Adrenal gland (tissue), 12 donors: ENCODE measurements around the gene RNF20. TPM values are rescaled to one million over a fixed set of nuclear protein-coding genes. Genes with fewer than 3 reads are reported as not detected.

Experiments used
- DNase-seq, 7 donors: peaks; one replicate each; pipeline ENCODE4 v3.0.0-alpha.2; 2019 to 2020
- H3K27ac ChIP-seq, 5 donors: fragments of 200-600 bp; sonication (generic) in 4 of 5; 1 replicate in 3 of 5; 2 replicates in 2 of 5; pipeline versions ENCODE4 v1.5.1 to v1.8.0; 2016 to 2020; ENCODE audit warnings: mild to moderate bottlenecking in 1 of 5
- H3K27me3 ChIP-seq: fragments of 200-600 bp; 2 replicates; pipeline ENCODE4 v1.8.0; 2021
- H3K36me3 ChIP-seq, 2 donors: fragments of 200-600 bp; replicated peaks in 1 of 2; 1 replicate in 1 of 2; 2 replicates in 1 of 2; pipeline versions ENCODE4 v1.5.1 to v1.8.0; 2018 to 2022
- H3K4me1 ChIP-seq, 2 donors: fragments of 200-600 bp; replicated peaks in 1 of 2; 1 replicate in 1 of 2; 2 replicates in 1 of 2; pipeline versions ENCODE4 v1.5.1 to v1.8.0; 2018 to 2021
- H3K4me3 ChIP-seq, 4 donors: fragments of 200-600 bp; sonication (generic) in 3 of 4; one replicate each; pipeline ENCODE4 v1.5.1; 2016 to 2018
- H3K9me3 ChIP-seq, 3 donors: fragments of 200-600 bp; sonication (generic) in 1 of 3; replicated peaks in 1 of 3; 1 replicate in 2 of 3; 2 replicates in 1 of 3; pipeline versions ENCODE4 v1.5.1 to v1.8.0; 2016 to 2021
- CTCF ChIP-seq, 6 experiments: fragments of 450-650 bp in 4 of 6; fragments of 200-600 bp in 2 of 6; sonication (generic) in 1 of 6; IDR thresholded peaks; 1 replicate in 5 of 6; 2 replicates in 1 of 6; pipeline versions ENCODE4 v1.5.1 to v1.8.0; 2016 to 2021; ENCODE audit warnings: antibody characterized with exemption in 6 of 6, mild to moderate bottlenecking in 2 of 6, moderate library complexity in 1 of 6
- POLR2A ChIP-seq, 2 donors: fragments of 450-650 bp; IDR thresholded peaks; one replicate each; pipeline ENCODE4 v1.6.1; 2017; ENCODE audit warnings: antibody characterized with exemption in 2 of 2, mild to moderate bottlenecking in 2 of 2, moderate library complexity in 1 of 2
- WGBS, 4 donors: extraction: QIAGEN DNeasy Blood & Tissue Kit in 2 of 4; methylation state at CpG; one replicate each; pipeline versions ENCODE4 v1.1.5 to v1.1.7; 2013 to 2017; 5-methylcytosine and 5-hydroxymethylcytosine counted together
- intact Hi-C, 2 donors: fragments of 100-400 bp; cut with DNase I; formaldehyde crosslinking; loops; one replicate each; pipeline versions ENCODE4 v1.14.1 to v1.15.0; 2022 to 2023
- polyA plus RNA-seq, 3 donors: library from polyadenylated mRNA; stranded (reverse); fragments of 200-250 nt in 2 of 3; fragments of 350-450 nt in 1 of 3; fragmentation: Illumina TruSeq in 1 of 3; extraction: RNeasy Lipid Tissue Mini Kit (QIAGEN cat#74804) in 1 of 3; gene quantifications; one replicate each; pipeline ENCODE4 v1.2.3, GENCODE V29; 2013 to 2014
- total RNA-seq, 9 donors: library from RNA; depleted of rRNA in 4 of 9; stranded (reverse); fragments of >200 nt in 4 of 9; fragments of 120-200 nt in 1 of 9; fragmentation: NEBNext Ultra II Directional in 1 of 9; extraction: Animal tissue kit (Norgen Biotek cat#: 25700) in 1 of 9; gene quantifications; one replicate each; pipeline versions ENCODE4 v1.1.0 to v1.2.4, GENCODE V29; 2013 to 2023
- donor health status: healthy with polysubstance abuse.
- donor health status: Bipolar disorder and iron deficiency.
- donor health status: DM: yes; HTN: yes; CAD: no.
- donor health status: DM: no; HTN: no; CAD: no.
- donor health status: DM: no; HTN: no; CAD: no.
- donor health status: DM: yes; HTN: yes; CAD: no.

RNF20 gene
- total and polyA plus RNA-seq, 12 donors: 13.5 to 46.8 (median 27.8) TPM

- Histone ChIP-seq H3K36me3 (no peaks in the 10 kb centered on the region), H3K27ac (no peak overlapping the region), H3K27me3 (no peaks in the 10 kb centered on the region), H3K4me1 (peaks cover 0 to 17% of the 10 kb centered on the region in 2 donors), H3K4me3 (no peak overlapping the region), H3K9me3 (no peaks in the 10 kb centered on the region)
- no peak for DNase-seq
- intact Hi-C loops: no loop called here
- 74 to 95% (median 87%) methylated on average over 2 of the region's 2 CpGs for WGBS, 4 donors
- TF ChIP-seq CTCF (IDR thresholded peaks at IDR 0.05): no peak
- TF ChIP-seq POLR2A (IDR thresholded peaks at IDR 0.05): no peak
Measured at GRCh38 chr9:101511009-101511408, 22.6 kb upstream of the RNF20 start.

GRCh38 chr9:101512116-101512515 lies 21.5 kb upstream of the RNF20 start:
- TF ChIP-seq POLR2A (IDR thresholded peaks at IDR 0.05) (no peak), CTCF (IDR thresholded peaks at IDR 0.05) (no peak)
- 51 to 66% (median 64%) methylated on average over 3 of the region's 3 CpGs for whole genome bisulfite sequencing, 4 donors
- Histone ChIP-seq H3K27ac (no peak overlapping the region), H3K27me3 (no peaks in the 10 kb centered on the region), H3K4me1 (peaks cover 0 to 17% of the 10 kb centered on the region in 2 donors), H3K9me3 (no peaks in the 10 kb centered on the region), H3K4me3 (no peak overlapping the region), H3K36me3 (no peaks in the 10 kb centered on the region)
- no peak for DNase-seq
- intact Hi-C loops: no loop called here

GRCh38 chr9:101513351-101513750 lies 20.3 kb upstream of the RNF20 start:
- Histone ChIP-seq H3K36me3 (no peaks in the 10 kb centered on the region), H3K4me1 (peaks cover 0 to 17% of the 10 kb centered on the region in 2 donors), H3K27me3 (no peaks in the 10 kb centered on the region), H3K9me3 (no peaks in the 10 kb centered on the region), H3K4me3 (no peak overlapping the region), H3K27ac (peak overlapping the region in 1 of 5 donors; percentile 43)
- TF ChIP-seq CTCF (IDR thresholded peaks at IDR 0.05) (no peak), POLR2A (IDR thresholded peaks at IDR 0.05) (no peak)
- no peak for DNase-seq
- intact Hi-C loops: no loop called here

- WGBS, 4 donors: 20 to 33% (median 26%) methylated on average over 2 of the region's 2 CpGs
- H3K4me1 ChIP-seq: peaks cover 0 to 17% of the 10 kb centered on the region in 2 donors
- no peaks in the 10 kb centered on the region for H3K36me3 ChIP-seq
- no peak for DNase-seq
- no peaks in the 10 kb centered on the region for H3K9me3 ChIP-seq
- intact Hi-C loops: no loop called here
- H3K27ac ChIP-seq: peak overlapping the region in 1 of 5 donors; percentile 43
- H3K4me3 ChIP-seq: no peak overlapping the region
- H3K27me3 ChIP-seq: no peaks in the 10 kb centered on the region
- TF ChIP-seq CTCF (IDR thresholded peaks at IDR 0.05): no peak
- no peak for TF ChIP-seq POLR2A (IDR thresholded peaks at IDR 0.05)
Measured at GRCh38 chr9:101514071-101514470, 19.6 kb upstream of the RNF20 start.
